VCaP (cell line): ENCODE measurements around the gene FRMD4B.

ENCODE experiments used
- H3K27ac ChIP-seq: fragments of 450-650 bp; 2 replicates; pipeline ENCODE4 v1.5.1; 2017
- CTCF ChIP-seq: fragments of 450-650 bp; conservative IDR thresholded peaks from 2 replicates; pipeline ENCODE4 v1.5.1; 2017; ENCODE audit warnings: mild to moderate bottlenecking, moderate library complexity

FRMD4B gene

GRCh38 chr3:69360690-69361089, 25.2 kb downstream of the FRMD4B start:
- no peak for TF ChIP-seq CTCF
- H3K27ac ChIP-seq, result no peak overlapping the region

- TF ChIP-seq CTCF, result no peak
- no peak overlapping the region for H3K27ac ChIP-seq
These were observed 26.0 kb downstream of the FRMD4B start for GRCh38 chr3:69359916-69360315.

GRCh38 chr3:69359339-69359893, 26.5 kb downstream of the FRMD4B start:
- no peak for TF ChIP-seq CTCF
- H3K27ac ChIP-seq, result no peak overlapping the region

GRCh38 chr3:69357196-69357595, 28.7 kb downstream of the FRMD4B start:
- H3K27ac ChIP-seq, result no peak overlapping the region

GRCh38 chr3:69354948-69355347, 30.9 kb downstream of the FRMD4B start:
- TF ChIP-seq CTCF, result no peak
- no peak overlapping the region for H3K27ac ChIP-seq

More at GRCh38 chr3:69357196-69357595, 28.7 kb downstream of the FRMD4B start:
- no peak for TF ChIP-seq CTCF

- H3K27ac ChIP-seq, result no peak overlapping the region
- TF ChIP-seq CTCF, result no peak
These were observed 32.4 kb downstream of the FRMD4B start for GRCh38 chr3:69353503-69353902.

GRCh38 chr3:69353088-69353478, 32.8 kb downstream of the FRMD4B start:
- no peak for TF ChIP-seq CTCF
- H3K27ac ChIP-seq, result no peak overlapping the region
